Measurements from ENCODE around the gene TRPM1. TPM values are rescaled to one million over a fixed set of nuclear protein-coding genes. Genes with fewer than 3 reads are reported as not detected.

TRPM1 gene
- total RNA-seq, 1 donor from 2014 or later, result not detected

DNA sequence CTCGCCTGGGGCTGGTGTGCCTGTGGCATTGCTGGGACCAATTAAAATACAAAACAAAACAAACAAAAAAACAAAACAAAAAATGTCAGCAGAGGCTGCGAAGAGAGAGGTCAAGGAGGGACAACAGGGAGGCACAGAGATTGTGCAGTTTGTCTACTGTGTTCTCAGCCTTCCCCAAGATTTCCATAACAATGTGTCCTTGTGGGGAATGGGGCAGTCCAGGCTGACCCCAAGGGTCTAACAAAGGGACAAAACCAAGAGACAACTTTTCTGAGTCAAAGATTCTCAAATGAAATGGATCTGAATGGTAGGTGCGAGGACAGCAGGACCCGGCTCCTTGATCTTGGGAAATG, 46.4 kb upstream of the TRPM1 start:
- H3K27me3 ChIP-seq (ENCODE audit: control insufficient read depth, insufficient read depth, low read length), result peaks cover 6% of the 10 kb centered on the region
- TF ChIP-seq, protein P1, sequence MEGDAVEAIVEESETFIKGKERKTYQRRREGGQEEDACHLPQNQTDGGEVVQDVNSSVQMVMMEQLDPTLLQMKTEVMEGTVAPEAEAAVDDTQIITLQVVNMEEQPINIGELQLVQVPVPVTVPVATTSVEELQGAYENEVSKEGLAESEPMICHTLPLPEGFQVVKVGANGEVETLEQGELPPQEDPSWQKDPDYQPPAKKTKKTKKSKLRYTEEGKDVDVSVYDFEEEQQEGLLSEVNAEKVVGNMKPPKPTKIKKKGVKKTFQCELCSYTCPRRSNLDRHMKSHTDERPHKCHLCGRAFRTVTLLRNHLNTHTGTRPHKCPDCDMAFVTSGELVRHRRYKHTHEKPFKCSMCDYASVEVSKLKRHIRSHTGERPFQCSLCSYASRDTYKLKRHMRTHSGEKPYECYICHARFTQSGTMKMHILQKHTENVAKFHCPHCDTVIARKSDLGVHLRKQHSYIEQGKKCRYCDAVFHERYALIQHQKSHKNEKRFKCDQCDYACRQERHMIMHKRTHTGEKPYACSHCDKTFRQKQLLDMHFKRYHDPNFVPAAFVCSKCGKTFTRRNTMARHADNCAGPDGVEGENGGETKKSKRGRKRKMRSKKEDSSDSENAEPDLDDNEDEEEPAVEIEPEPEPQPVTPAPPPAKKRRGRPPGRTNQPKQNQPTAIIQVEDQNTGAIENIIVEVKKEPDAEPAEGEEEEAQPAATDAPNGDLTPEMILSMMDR (IDR thresholded peaks at IDR 0.05; ENCODE audit: insufficient read depth, low read length, poor library complexity, severe bottlenecking), result no peak
- no peak for DNase-seq (ENCODE audit: low read depth)
- no peaks in the 10 kb centered on the region for H3K36me3 ChIP-seq (ENCODE audit: control insufficient read depth, insufficient read depth, low read length)
- no peak overlapping the region for H3K4me3 ChIP-seq (ENCODE audit: low read depth, low read length)

DNA sequence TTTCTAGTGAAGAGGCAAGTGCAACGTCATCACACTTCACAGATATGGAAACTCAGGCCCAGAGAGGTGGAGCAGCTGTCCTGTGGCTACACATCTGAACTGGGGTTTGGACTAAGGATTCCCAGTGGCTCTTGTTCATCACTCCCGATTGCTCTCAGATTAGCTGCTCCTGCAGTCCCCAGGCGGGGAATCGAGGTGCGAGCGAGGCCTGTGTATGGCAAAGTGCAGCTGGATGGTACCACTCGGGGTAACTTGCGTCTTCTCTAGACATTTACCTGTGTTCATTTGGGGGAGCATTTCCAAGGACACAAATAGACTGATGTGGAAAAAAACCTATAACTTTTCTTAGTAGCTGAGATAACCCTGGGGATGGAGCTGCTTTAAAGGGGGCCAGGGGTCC, 45.9 kb upstream of the TRPM1 start:
- Histone ChIP-seq H3K27me3 (ENCODE audit: control insufficient read depth, insufficient read depth, low read length) (peaks cover 6% of the 10 kb centered on the region), H3K36me3 (ENCODE audit: control insufficient read depth, insufficient read depth, low read length) (no peaks in the 10 kb centered on the region), H3K4me3 (ENCODE audit: low read depth, low read length) (no peak overlapping the region)
- TF ChIP-seq, protein P1 (IDR thresholded peaks at IDR 0.05; ENCODE audit: insufficient read depth, low read length, poor library complexity, severe bottlenecking), result no peak
- no peak for DNase-seq (ENCODE audit: low read depth)

DNA sequence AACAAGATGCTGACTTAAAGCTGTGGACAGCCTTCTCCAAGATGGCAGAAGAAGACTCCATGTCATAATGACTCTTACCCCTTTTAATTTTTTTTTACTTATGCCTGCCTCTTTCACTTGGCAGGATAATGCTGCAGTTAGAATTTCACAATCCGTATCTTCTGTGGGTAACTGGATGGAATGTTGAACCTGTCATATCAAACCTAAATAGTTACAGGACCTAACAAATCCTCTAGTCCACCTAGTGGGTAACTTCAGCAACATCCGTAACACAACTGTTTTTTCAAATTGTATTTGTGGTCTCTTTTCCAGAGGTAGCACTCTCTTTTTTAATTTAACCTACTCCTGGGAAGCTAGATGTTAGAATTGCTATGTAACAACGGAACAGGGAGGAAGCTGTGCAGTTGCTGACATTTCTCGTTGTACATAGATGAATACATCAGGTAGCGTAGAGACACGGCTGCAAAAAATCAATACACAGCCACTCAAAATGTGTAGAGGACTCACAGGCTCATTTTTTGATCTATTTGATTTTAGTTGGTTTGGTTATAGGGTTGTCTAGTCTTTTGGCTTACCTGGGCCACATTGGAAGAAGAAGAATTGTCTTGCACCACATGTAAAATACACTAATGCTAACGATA, 43.9 kb upstream of the TRPM1 start:
- TF ChIP-seq, protein P1 (IDR thresholded peaks at IDR 0.05; ENCODE audit: insufficient read depth, low read length, poor library complexity, severe bottlenecking), result peak; percentile 16
- no peak overlapping the region for H3K4me3 ChIP-seq (ENCODE audit: low read depth, low read length)
- DNase-seq (ENCODE audit: low read depth), result no peak
- H3K27me3 ChIP-seq (ENCODE audit: control insufficient read depth, insufficient read depth, low read length), result peaks cover 6% of the 10 kb centered on the region
- H3K36me3 ChIP-seq (ENCODE audit: control insufficient read depth, insufficient read depth, low read length), result no peaks in the 10 kb centered on the region

DNA sequence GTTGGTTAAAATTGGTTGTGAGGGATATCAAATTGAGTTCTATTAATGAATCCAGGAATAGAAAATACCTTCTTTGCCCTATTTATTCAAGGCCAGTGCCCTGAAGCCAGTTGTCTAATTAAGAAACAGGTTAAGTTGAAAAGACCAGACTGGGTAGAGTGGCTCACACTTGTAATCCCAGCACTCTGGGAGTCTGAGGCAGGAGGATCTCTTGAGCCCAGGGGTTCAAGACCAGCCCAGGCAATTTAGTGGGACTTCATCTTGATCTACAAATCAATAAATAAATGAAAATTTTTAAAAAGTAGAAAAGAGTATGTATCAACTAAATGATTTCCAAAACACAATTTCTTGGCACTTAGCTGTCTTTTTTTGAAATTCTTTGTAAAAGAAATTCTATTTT, 40.3 kb upstream of the TRPM1 start:
- Histone ChIP-seq H3K4me3 (ENCODE audit: low read depth, low read length) (no peak overlapping the region), H3K36me3 (ENCODE audit: control insufficient read depth, insufficient read depth, low read length) (no peaks in the 10 kb centered on the region), H3K27me3 (ENCODE audit: control insufficient read depth, insufficient read depth, low read length) (no peaks in the 10 kb centered on the region)
- TF ChIP-seq, protein P1 (IDR thresholded peaks at IDR 0.05; ENCODE audit: insufficient read depth, low read length, poor library complexity, severe bottlenecking), result no peak
- no peak for DNase-seq (ENCODE audit: low read depth)

DNA sequence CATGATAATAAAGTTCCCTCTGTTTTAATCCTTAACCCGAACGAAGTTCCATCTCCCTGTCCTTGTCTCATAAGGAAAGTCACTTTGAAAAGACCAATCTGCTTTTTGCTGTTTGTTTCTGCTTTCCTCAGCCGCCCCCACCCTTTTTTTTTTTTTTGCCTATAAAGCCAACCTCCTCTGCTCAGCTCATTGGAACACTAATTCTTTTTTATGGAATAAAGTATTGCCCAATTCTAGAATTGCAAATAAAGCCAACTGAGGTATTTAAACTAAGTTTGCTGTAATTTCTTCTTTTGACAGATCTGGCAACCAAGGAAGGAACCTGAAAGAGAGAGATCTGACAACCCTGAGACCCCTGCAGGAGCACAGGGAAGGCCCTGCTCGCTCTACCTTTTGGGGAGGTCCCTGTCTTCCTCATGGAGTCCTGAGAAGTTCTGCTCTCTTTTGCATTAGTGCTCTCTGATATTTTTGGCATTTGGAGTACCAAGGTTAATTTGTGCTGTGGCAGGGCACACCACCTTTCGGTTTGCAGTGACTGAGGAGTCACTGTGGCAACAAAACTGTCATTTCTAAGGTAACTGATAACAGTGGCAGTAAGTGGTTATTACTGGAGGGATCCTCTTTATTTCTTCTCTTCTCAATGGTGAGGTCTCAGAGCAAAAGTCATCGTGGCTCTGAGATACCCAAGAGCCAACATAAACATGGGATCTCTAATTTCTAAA, 35.2 kb upstream of the TRPM1 start:
- TF ChIP-seq, protein P1 (IDR thresholded peaks at IDR 0.05; ENCODE audit: insufficient read depth, low read length, poor library complexity, severe bottlenecking), result no peak
- no peaks in the 10 kb centered on the region for H3K36me3 ChIP-seq (ENCODE audit: control insufficient read depth, insufficient read depth, low read length)
- no peaks in the 10 kb centered on the region for H3K27me3 ChIP-seq (ENCODE audit: control insufficient read depth, insufficient read depth, low read length)
- no peak for DNase-seq (ENCODE audit: low read depth)
- no peak overlapping the region for H3K4me3 ChIP-seq (ENCODE audit: low read depth, low read length)

All from kidney epithelial cell (primary cell).